ENCODE data around the gene DSP.

- TF ChIP-seq, protein P1, sequence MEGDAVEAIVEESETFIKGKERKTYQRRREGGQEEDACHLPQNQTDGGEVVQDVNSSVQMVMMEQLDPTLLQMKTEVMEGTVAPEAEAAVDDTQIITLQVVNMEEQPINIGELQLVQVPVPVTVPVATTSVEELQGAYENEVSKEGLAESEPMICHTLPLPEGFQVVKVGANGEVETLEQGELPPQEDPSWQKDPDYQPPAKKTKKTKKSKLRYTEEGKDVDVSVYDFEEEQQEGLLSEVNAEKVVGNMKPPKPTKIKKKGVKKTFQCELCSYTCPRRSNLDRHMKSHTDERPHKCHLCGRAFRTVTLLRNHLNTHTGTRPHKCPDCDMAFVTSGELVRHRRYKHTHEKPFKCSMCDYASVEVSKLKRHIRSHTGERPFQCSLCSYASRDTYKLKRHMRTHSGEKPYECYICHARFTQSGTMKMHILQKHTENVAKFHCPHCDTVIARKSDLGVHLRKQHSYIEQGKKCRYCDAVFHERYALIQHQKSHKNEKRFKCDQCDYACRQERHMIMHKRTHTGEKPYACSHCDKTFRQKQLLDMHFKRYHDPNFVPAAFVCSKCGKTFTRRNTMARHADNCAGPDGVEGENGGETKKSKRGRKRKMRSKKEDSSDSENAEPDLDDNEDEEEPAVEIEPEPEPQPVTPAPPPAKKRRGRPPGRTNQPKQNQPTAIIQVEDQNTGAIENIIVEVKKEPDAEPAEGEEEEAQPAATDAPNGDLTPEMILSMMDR (IDR thresholded peaks at IDR 0.05; ENCODE audit: low read length): no peak
- no peak for TF ChIP-seq EZH2 (IDR thresholded peaks at IDR 0.05; ENCODE audit: borderline replicate concordance, low read length)
These were observed 94.7 kb downstream of the DSP start for GRCh38 chr6:7636151-7636550.
